ENCODE results near the gene FAM181A.

DNA sequence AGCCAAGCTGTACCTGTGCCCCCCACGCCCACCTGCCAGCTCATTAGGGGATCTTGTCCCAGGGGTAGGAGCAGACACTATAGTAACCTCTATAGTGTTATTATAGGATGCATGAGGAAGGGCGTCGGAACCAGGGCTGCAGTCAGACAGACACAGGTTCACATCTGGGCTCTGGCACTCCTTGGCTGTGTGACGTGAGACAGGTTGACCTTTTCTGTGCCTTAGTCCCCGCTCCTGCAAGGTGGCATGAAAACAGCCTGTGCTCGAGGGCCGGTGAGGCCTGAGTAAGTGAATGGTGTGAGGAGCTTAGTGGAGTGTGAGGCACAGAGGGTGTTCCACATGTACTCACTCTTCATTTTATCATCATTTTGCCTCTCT, 30.2 kb downstream of the FAM181A start:
- TF ChIP-seq, protein P1, sequence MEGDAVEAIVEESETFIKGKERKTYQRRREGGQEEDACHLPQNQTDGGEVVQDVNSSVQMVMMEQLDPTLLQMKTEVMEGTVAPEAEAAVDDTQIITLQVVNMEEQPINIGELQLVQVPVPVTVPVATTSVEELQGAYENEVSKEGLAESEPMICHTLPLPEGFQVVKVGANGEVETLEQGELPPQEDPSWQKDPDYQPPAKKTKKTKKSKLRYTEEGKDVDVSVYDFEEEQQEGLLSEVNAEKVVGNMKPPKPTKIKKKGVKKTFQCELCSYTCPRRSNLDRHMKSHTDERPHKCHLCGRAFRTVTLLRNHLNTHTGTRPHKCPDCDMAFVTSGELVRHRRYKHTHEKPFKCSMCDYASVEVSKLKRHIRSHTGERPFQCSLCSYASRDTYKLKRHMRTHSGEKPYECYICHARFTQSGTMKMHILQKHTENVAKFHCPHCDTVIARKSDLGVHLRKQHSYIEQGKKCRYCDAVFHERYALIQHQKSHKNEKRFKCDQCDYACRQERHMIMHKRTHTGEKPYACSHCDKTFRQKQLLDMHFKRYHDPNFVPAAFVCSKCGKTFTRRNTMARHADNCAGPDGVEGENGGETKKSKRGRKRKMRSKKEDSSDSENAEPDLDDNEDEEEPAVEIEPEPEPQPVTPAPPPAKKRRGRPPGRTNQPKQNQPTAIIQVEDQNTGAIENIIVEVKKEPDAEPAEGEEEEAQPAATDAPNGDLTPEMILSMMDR (IDR thresholded peaks at IDR 0.05): no peak
- no peak for TF ChIP-seq POLR2A (IDR thresholded peaks at IDR 0.05)

Data from body of pancreas (tissue), 4 donors.